GM18867 (cell line): ENCODE data around the gene TMC2.
"Not testable (repeated sequence)": the region's sequence is repeated elsewhere in the genome, so short reads cannot be mapped to it uniquely, and the experiment has no call there.

ENCODE experiments used
- ATAC-seq: cut with Tn5 transposase; IDR thresholded peaks from one replicate; pipeline ENCODE4 v1.9.1; 2021; ENCODE audit warnings: mild to moderate bottlenecking, moderate library complexity; ENCODE audit not compliant: unreplicated experiment

Gene TMC2

DNA sequence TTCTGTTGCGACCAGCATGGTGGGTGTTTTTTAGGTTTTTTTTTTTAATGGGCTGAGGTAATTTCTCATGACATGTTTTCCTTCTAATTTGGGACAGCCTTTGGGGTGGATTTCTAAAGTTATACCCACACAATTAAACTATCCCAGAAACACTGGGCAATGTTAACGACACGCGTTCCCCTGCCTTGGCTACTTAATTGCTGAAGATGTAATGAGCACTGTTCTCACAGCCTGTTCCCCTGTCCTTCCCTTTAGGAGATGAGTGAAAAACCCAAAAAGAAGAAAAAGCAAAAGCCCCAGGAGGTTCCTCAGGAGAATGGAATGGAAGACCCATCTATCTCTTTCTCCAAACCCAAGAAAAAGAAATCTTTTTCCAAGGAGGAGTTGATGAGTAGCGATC lies 121.3 kb downstream of the TMC2 start:
- ATAC-seq, result no peak

DNA sequence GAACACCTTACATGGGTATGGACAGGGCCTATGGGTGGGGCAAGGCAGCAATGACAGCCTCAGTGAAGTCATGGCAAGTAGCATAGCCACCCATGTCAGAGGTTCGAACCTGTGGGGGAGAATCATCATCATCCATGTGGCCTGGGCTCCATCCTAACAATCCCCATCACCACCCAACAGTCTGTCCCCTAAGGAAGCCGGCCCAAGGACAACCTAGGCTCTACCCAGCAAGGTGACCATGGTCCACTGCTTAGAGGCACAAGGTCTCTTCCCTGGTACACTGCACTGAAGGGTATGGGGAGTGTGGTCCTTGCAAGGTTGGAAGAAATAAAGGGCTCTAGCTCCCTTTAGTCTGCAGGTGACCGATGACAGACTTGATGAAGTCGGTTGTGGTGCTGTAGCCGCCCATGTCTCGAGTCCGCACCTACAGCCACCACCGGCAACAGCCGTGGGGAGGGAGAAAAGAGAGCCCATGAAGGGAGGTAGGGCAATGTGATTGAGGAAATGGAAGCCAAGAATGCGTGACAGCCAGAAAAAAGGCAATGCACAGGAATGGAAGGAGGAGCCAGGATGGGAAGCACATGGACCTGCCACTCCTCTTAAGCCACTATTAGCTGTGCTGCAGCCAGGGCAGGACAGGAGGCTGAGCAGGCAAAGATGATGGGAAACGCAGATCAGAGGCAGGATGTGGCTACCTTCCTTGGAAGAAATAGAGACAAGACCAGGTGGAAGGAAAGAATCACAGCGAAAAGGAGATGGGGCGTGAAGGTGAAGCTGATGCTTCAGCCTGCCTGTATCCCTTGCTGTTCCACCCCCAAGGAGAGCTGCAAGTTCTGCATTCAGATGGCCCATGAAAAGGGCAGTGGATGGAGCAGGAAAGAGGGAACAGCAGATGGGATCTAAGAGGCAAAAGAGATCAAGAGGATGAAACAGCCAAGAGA lies 122.3 kb downstream of the TMC2 start:
- no peak for ATAC-seq

DNA sequence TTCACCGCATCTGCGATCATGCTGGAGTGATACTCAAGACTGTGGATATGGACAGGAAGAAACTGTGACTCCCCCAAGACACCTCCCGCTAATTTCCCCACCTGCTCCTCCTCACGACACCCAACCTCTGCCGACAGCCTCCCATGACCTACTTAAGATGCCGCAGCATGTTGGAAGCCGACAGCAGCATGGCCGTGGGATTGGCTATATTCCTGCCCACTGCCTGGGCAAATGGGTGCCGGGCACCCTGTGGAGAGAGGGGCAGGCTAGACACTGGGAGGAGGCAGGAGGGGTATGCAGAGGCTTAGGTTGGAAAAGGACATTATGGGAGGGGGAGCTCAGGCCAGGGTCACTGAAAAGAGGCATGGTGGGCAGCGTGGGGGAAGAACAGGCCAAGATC lies 123.2 kb downstream of the TMC2 start:
- no peak for ATAC-seq

DNA sequence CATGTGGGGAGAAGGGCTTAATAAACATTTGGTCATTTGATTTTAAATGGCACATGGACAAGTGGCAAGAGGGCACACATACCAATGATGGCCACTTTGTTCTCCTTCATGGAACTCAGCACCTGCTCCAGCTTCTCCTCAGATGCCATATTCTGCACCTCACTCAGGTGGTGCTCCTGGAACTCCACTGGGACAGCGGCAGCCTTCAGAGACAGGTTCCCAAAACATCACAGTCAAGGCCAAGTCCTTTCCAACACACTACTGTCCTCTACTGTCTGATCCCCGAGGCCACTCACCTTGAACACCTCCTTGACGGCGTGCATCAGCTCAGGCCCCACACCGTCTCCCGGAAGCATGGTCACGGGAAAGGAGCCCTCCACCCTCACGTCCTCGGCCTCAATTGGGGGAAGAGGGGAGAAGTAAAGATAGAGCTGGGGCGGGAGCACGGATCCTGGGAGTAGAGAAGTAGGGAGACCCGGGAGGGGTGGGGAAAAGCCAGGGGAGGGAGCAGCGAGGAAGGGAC lies 127.1 kb downstream of the TMC2 start:
- ATAC-seq, result no peak

DNA sequence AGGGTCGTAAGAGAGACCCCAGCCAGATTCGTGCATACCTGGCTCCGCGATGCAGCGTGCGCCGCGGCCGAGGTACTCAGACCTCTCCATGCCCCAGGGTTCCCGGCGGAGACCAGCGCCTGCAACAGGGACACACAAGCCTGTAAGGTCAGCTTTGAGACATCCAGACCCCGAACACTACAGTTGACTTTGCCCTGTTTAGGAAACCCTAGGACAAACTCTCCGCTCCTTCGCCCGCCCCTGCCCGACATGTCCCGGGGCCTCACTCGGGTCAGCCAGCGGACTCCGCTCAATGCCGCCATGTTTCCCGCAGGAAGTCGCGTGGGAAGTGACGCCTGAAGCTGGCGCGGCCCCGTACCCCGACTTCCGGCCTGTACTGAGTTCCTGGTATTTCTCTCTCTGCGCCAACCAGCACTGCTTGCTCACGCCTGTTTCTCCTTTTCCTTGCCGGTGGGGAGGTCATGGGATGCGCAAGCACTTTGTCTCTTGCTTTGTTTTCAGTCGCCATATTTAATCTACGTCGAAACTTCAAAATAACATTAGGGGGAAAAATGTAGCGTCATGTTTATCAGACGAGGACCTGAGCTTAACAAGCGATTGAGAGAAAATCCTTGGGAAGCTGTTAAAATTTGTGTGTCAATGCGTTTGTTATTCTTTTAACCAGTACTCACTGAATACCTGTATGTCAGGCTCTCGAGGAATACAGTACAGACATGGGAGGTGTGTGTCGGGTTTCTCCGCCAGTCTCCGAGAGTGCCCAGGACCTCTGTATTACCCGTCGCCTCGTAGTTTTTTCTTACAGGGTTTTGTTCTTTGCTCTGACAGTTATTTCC lies 127.7 kb downstream of the TMC2 start, which contains the start of gene IDH3B:
Gene IDH3B (minus strand): TSS at position 330 of the 833 bp plus-strand sequence. CDS start 28 bp downstream, at position 302.
- peak; percentile 84 for ATAC-seq

DNA sequence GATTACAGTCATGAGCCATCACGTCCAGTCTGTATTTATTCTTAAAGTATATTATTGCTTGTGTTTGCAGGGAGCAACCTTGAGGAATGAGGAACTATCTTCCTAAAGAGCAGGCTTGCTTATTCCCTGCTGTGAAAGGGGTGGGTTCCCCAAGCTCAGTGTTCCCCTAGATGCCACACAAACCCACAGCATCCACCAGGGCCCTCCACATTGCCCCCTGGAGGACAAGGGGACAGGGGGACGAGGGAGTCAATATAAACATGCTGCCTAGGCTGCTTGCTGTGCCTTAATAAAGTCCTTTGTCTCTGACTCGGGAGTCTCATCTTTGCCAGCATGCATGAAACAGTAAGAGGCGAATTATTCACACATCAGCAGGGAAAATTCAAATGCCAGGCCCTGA lies 135.6 kb downstream of the TMC2 start:
- ATAC-seq, result no peak

DNA sequence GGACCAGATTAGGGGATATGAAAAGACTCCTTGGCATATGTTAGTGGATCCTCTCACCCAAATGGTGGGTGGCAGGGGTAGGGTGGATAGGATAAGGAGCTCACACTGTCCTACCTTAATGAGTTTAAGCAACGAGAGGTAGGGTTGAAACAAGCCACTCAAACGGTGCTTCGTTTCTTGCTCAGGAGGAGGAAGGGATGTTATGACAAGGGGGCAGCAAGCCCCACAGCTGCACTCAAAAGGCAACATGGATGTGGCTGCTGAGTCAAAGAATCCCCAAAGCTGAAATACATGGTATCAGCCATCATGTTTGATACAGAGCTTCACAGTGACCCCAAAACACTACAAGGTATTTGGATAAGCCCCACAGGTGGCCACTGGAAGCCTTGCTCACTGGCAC lies 136.1 kb downstream of the TMC2 start:
- ATAC-seq, result no peak

DNA sequence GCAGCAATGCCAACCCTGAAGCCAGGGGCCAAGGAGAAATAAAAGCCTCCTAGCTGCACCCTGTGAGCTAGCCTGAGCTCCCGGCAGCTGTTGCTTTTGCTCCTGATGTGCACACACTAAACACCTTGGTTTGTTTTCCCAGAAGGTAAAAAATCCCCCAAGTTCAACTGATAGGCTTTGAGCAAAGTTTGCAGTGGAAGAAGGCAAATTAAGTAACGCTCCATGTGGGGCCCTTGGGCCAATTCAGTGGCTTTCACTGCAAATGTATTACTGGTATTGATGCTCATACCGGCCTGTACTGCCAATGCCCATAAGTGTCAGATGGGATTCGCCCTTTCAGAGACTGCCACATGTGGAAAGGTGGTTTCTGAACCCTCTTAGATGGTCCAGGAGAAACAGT lies 137.1 kb downstream of the TMC2 start:
- no peak for ATAC-seq

DNA sequence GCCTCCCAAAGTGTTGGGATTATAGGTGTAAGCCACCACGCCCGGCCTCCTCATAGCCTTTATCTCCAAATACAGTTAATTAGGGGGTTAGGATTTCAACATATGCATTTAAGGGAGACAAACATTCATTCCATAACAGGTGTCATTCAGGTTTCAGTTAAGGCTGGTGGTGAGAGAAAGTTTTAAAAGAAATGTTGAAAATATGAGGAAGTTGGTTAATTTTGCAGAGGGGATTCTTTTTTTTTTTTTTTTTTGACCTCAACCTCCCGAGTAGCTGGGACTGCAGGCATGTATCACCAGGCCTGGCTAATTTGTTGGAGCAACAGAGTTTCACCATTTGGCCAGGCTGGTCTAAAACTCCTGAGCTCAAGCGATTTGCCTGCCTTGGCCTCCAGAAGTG lies 143.7 kb downstream of the TMC2 start:
- no peak for ATAC-seq

DNA sequence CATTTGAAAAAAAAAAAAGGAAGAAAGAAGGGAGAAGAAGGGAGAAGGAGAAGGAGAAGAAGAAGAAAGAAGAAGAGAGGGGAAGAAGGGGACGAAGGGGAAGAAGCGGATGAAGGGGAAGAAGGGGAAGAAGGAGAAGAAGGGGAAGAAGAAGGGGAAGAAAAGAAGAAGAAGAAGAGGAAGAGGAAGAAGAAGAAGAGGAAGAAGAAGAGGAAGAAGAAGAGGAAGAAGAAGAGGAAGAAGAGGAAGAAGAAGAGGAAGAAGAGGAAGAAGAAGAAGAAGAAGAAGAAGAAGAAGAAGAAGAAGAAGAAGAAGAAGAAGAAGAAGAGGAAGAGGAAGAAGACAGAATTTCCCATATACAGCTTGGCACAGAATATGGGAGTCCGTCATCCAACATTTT lies 145.7 kb downstream of the TMC2 start:
- not testable (repeated sequence) for ATAC-seq

DNA sequence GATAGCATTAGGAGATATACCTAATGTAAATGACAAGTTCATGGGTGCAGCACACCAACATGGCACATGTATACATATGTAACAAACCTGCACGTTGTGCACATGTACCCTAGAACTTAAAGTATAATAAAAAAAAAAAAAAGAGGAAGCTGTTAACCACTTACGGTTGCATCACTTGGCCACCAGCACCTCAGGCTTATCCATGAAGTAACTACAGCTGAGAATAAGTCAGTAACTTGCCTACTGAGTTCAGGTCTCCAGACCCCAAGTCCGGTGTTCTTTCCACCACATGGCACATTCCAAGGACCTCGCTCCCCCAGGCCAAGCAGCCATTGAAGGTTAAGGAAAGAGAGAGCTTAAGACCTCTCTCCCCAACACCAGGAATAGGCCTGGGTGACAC lies 148.4 kb downstream of the TMC2 start:
- not testable (repeated sequence) for ATAC-seq

DNA sequence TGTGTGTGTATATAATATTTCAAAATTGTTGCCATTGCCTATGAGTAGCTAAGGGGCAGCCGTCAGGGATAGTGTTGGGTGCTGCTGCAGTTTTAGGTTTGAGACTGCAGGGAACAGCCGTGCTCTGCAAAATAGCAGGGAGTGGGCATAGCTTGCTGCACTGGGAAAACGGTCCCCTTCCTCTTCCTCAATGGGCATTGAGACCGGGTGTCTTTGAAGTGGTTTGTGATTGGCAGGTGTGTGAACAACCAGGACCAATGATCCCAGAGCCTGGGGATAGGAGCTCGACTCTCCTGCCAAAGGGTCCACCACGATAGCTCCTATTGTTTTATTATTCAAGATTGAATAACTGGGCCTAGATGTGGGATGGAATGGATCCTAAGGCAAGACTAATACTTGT lies 151.1 kb downstream of the TMC2 start:
- no peak for ATAC-seq

DNA sequence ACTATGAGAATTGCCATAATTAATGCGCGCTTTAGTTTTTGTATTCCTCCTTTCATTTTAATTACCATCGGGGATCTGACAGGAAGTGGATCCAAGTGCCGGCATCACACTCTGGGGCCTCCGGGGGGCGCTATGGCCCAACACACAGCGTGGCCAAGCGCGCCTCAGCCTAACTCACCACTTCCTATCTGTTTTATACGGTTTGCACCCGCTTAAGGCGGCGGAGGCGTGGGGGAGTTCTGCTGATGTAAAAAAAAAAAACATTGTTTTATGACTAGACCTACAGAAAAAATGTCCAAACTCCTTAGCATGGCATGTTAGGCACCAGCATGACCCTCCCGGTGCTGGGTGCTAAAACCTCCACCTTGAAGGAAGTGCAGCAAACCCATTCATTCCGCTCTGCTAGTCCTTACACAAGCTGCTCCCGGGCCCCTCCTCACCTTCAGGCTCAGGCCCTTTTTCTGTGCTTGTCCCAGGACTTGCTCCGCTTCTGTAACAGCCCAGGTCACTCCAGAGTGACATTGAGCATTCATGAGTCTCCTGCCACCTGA lies 151.7 kb downstream of the TMC2 start:
- no peak for ATAC-seq

DNA sequence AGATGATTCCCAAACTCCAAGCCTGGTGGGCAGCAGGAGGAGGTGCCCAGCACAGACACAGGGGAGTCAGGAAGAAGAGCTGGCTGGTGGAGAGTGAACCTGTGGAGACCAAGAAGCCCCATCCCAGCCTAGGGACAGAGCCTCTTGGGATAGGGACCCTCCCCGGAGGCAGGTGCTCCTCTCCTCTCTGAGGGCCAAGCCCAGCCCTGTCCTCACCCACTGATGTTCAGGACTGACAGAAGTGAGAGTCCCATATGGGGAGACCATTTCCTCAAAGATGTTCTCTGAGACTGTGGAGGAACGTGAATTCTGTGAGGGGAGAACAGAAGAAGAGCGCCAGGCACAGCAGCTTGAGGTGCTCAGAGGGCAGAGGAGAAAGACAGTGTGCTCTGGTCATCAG lies 153.8 kb downstream of the TMC2 start:
- ATAC-seq, result no peak

DNA sequence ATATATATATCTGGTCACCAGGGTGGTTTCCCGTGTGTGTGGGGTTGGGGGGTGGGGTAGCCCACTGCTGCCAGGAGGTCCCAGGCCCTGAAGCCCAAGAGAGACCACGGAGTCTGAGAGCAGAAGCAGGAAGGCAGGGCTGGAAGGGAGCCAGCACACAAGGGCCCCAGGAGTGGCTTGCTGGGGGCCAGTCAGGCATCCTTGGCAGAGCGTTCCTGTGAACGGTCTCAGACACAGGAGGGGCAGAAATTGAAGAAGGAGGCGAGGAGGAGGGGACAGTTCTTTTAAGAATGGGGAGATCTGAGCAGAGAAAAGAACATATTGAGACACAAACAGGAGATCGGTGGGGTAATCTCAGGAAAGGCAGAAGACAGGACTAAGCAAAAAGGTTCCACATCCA lies 154.3 kb downstream of the TMC2 start:
- no peak for ATAC-seq

DNA sequence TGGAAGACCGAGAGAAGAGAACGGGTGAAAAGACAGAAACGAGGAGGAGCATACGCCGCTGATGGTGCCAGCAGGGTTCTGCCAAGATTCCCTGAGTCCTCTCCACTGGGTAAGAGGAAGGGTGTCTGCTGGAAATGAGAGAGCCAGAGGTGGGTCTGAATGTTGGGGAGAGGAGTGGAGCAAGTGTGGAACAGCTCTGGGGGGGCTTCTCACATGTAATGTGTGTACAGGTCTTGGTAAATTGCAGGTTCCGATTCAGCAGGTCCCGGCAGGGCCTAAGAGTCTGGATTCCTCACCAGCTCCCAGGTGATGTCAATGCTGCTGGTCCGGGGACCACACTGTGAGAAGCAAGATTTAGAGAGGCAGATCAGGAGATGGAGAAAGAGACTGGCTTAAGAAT lies 154.8 kb downstream of the TMC2 start:
- ATAC-seq, result no peak
